Mammary epithelial cell (primary cell): ENCODE measurements around the gene ACSM6.

Source experiments
- EZH2 ChIP-seq: IDR thresholded peaks from 2 replicates; pipeline ENCODE4 v1.6.1; 2012; ENCODE audit warnings: low read length, inconsistent platforms, borderline replicate concordance
- TF ChIP-seq, protein P1 (sequence below), 2 donors: IDR thresholded peaks in 1 of 2; conservative IDR thresholded peaks in 1 of 2; 2 replicates each; pipeline ENCODE4 v1.5.1; 2011 to 2012; ENCODE audit warnings: inconsistent platforms in 2 of 2, low read length in 2 of 2, mild to moderate bottlenecking in 2 of 2, control low read depth in 1 of 2, low read depth in 1 of 2; ENCODE audit not compliant: insufficient read depth in 1 of 2; ENCODE audit errors: extremely low read depth in 1 of 2

DNA sequence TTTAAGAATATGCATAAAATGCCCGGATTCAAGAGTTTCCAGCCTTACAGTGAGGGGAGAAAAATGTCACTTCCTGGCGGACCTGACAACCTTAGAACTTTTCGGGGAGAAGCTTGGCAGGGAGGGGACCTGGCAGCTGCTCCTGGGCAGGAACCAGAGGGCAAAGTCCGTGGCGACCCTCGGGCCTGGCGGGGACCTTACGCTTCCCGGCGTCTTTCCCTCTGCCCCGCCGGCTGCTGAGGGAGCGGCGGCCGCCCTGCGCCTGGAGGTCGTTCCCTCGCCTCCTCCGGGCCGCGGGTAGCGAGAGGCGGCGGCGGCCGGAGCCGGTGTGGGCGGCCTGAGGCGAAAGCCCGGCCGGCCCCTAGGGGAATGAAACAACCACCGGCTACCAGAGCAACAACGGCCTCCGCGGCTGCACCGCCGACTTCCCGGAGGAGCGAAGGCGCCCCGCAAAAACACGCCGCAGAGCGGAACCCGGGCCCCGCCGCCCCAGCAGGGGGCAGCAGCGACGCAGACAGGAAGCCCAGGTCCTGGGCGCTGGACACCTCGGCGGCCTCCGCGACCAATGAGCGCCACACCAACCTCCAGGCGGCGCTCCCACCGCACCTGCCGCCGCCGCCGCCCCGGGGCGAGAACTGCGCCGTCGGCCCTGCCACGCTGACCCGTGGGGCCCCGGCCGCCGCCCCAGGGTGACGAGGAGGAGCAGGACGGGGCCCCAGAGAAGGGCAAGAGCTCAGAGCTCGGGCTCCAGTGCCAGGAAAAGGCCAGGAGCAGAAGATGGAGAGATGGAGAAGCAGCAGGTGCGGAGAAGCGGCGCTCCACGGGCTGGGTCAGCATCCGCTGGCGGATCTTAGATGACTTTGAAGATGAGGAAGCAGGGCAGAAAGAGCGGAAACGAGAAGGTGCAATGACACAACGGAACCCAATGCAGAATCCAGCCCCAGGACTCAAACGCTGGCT lies 10.5 kb upstream of the ACSM6 start:
- TF ChIP-seq, protein P1, sequence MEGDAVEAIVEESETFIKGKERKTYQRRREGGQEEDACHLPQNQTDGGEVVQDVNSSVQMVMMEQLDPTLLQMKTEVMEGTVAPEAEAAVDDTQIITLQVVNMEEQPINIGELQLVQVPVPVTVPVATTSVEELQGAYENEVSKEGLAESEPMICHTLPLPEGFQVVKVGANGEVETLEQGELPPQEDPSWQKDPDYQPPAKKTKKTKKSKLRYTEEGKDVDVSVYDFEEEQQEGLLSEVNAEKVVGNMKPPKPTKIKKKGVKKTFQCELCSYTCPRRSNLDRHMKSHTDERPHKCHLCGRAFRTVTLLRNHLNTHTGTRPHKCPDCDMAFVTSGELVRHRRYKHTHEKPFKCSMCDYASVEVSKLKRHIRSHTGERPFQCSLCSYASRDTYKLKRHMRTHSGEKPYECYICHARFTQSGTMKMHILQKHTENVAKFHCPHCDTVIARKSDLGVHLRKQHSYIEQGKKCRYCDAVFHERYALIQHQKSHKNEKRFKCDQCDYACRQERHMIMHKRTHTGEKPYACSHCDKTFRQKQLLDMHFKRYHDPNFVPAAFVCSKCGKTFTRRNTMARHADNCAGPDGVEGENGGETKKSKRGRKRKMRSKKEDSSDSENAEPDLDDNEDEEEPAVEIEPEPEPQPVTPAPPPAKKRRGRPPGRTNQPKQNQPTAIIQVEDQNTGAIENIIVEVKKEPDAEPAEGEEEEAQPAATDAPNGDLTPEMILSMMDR (conservative IDR thresholded peaks at IDR 0.05 in 1 of 2, IDR thresholded peaks at IDR 0.05 in 1 of 2; ENCODE audit: extremely low read depth in 1 of 2, insufficient read depth in 1 of 2, low read depth in 1 of 2, low read length in 2 of 2) = peak; percentile 49 to 74
- TF ChIP-seq EZH2 = no peak
